ENCODE measurements around the gene KCNT2. TPM values are rescaled to one million over a fixed set of nuclear protein-coding genes. Genes with fewer than 3 reads are reported as not detected.

The KCNT2 gene
- total and polyA plus RNA-seq, 10 of the 15 experiments (the other 5 are each of a cell fraction or from before 2014, with no cell fraction given) = not detected

GRCh38 chr1:196312739-196313138, 295.5 kb downstream of the KCNT2 start:
- H3K4me2 ChIP-seq (ENCODE audit: control insufficient read depth, insufficient read depth) = no peak overlapping the region
- ChIA-PET RAD21 (ENCODE audit: unreplicated experiment) (no interaction called here), POLR2A (no interaction called here), CTCF (no interaction called here), SMC1A (ENCODE audit: uncharacterized antibody, unreplicated experiment) (no interaction called here)
- H3K4me1 ChIP-seq (ENCODE audit: control insufficient read depth, insufficient read depth, low read length) = no peaks in the 10 kb centered on the region
- 33% methylated on average over 1 of the region's 1 CpG for WGBS (ENCODE audit: insufficient coverage, insufficient replicate concordance, low lambda C conversion rate, missing lambda C conversion rate)
- in situ Hi-C loops (cut with MboI) = loop anchor here (10.0 to 25.0 kb wide), 2 partner anchors 158 to 350 kb away; partner anchors contain the start of gene CFH
- no peaks in the 10 kb centered on the region for H3K36me3 ChIP-seq (ENCODE audit: control insufficient read depth in 2 of 2, insufficient read depth in 2 of 2, low read length in 1 of 2)
- no peak overlapping the region for H2AFZ ChIP-seq (ENCODE audit: control insufficient read depth, low read depth, low read length)
- no peaks in the 10 kb centered on the region for H3K9me3 ChIP-seq (replicated peaks; ENCODE audit: control insufficient read depth, insufficient read depth, low read length)
- no peaks in the 10 kb centered on the region for H3K79me2 ChIP-seq (ENCODE audit: control insufficient read depth, insufficient read depth, low read length)
- H3K27ac ChIP-seq (ENCODE audit: control insufficient read depth, insufficient read depth) = no peak overlapping the region
- no peak for FAIRE-seq
- intact Hi-C loops (cut with micrococcal nuclease; ENCODE audit: unreplicated experiment) = no loop called here
- no peak overlapping the region for H3K9ac ChIP-seq (ENCODE audit: control insufficient read depth, insufficient read depth, low read length)
- no peaks in the 10 kb centered on the region for H4K20me1 ChIP-seq (ENCODE audit: control insufficient read depth, insufficient read depth)
- H3K4me3 ChIP-seq = no peak overlapping the region
- no peak for DNase-seq (ENCODE audit: low read depth, low spot score)
- TF ChIP-seq USF1 (IDR thresholded peaks at IDR 0.05; ENCODE audit: borderline replicate concordance, extremely low read length, insufficient read depth, low read depth, low read length) (no peak), ESRRA (IDR thresholded peaks at IDR 0.05; ENCODE audit: low read length) (no peak), BMI1 (IDR thresholded peaks at IDR 0.05; ENCODE audit: borderline replicate concordance) (no peak), E2F8 (IDR thresholded peaks at IDR 0.05; ENCODE audit: low read depth, partially characterized antibody) (no peak), BHLHE40 (IDR thresholded peaks at IDR 0.05; ENCODE audit: borderline replicate concordance in 1 of 2, low read depth in 2 of 2, low read length in 1 of 2) (no peak)
- no peaks in the 10 kb centered on the region for H3K27me3 ChIP-seq (replicated peaks in 1 of 2; ENCODE audit: control insufficient read depth in 2 of 2, insufficient read depth in 2 of 2, low read length in 1 of 2)
- no TSS peak for BruUV-seq (replicated peaks)
- no peak for ATAC-seq

Data from GM12878 (cell line).